NCI-H2029 (cell line): Measurements from ENCODE around the gene ANKRD39.

Experiments used
- DNase-seq: peaks from one replicate; lab custom pipeline; 2025; lab: John Stamatoyannopoulos, UW

The ANKRD39 gene

GRCh38 chr2:96887493-96888012 lies 29.7 kb upstream of the ANKRD39 start:
- DNase-seq, result no peak

- DNase-seq, result no peak
Observed at GRCh38 chr2:96885432-96886347, 27.9 kb upstream of the ANKRD39 start.

- DNase-seq, result no peak
Observed at GRCh38 chr2:96884299-96885094, 26.7 kb upstream of the ANKRD39 start.

DNA sequence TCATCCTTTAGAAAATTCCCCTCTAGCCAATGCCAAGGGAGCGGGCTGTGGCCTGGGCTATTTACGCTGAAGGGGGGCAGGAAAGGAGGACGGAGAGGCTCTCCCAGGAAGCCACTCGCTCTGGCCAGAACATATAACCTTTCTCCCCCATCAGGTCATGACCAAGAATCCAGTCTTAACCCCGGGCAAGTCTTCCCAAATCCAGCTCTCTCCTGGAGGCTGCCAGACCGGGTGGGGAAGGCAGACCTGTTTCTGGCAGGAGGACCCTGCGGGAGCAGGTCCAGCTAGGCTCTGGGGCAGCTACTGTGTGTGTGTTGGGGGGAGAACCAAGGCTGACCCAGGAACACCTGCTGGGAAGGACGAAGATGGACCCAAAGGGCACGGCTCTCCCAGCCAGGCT lies 25.5 kb upstream of the ANKRD39 start:
- no peak for DNase-seq

GRCh38 chr2:96882906-96883305 lies 25.1 kb upstream of the ANKRD39 start:
- no peak for DNase-seq

GRCh38 chr2:96882230-96882629 lies 24.4 kb upstream of the ANKRD39 start:
- no peak for DNase-seq

DNA sequence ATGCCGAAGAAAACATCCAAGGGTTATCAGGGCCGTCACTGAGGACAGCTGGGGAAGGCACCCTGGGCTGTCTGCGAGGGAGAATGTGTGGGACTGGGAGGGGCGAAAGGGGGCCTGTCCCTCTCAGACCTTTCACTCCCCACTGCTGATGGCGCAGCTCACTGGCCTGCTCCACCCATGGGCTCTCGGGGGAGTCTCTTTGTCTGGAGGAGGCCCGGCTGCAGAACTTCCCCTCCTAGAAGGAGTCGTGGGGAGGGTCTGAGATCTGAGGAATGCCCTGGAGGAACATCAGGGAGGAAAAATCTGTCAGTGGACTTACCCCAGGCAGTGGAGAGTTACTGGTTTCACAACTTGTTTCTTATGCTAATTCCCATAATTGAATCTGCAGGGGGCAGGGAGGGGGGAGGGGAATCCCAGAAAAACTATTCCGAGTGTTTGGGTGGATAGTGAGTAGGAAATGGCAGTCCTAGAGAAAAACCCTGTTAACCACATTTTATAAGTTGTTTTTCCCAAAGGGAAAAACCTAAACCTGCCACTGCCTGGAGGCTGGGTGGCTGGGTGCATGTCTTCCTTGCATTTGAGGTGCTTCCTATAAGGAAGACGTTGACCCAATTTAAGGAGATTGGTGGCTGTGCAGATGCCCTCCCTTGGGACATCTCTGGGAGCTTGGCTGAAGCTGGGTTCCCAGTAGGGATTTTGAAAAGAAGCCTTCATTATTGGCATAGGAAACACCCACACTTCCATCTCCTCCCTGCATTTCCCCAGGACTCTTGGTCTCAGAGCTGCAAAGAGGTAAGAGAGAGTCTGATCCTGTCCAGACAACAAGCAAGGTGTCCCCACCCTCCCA lies 23.8 kb upstream of the ANKRD39 start:
- no peak for DNase-seq

DNA sequence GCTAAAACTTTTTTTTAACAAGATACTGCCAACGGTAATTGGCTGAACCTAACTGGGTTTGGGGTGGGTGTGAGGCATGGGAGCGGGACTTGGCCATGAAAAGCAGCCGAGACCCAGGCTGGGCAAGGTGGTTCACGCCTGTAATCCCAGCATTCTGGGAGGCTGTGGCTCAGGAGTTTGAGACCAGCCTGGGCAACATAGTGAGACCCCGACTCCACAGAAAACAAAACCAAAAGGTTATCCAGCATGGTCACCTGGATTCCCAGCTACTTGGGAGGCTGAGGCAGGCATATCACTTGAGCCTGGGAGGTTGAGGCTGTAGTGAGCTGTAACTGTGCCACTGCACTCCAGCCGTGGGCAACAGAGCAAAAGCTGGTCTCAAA lies 23.1 kb upstream of the ANKRD39 start:
- no peak for DNase-seq

- no peak for DNase-seq
Observed at GRCh38 chr2:96879545-96880040, 21.8 kb upstream of the ANKRD39 start.

DNA sequence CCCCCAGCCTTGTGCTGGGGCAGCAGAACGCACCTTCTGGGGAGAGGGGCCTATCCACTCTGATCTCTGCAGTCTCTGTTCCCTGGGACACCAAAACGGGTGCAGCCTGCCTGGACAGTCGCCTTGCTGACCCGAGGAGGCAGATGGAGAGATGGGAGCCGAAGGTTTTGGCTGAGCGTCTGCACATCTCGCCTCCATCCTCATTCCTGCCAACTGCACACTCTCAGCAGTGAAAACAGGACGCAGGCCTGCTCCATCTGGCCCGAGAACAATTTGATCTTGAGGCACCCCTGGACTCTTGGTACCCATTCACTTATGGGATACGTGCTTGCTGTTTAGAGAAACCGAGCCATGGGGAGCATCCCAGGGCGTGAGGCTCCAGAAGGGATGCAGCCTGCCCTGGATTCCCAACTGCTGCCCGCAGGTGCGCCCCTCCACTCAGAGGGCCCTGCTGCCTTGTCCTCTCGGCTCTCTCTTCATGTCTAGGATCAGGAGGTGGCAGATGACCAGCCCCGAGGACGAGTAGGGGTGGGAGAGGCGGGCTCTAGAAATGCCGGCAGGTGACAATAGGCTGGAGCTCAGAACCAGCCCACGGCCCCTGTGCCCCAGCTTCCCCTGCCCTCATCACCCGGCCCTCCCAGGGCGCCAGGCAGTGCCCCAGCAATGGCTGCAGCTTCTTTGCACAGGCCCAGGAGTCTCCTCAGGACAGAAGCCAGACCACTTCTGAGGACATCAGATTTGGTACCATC lies 21.2 kb upstream of the ANKRD39 start:
- no peak for DNase-seq

DNA sequence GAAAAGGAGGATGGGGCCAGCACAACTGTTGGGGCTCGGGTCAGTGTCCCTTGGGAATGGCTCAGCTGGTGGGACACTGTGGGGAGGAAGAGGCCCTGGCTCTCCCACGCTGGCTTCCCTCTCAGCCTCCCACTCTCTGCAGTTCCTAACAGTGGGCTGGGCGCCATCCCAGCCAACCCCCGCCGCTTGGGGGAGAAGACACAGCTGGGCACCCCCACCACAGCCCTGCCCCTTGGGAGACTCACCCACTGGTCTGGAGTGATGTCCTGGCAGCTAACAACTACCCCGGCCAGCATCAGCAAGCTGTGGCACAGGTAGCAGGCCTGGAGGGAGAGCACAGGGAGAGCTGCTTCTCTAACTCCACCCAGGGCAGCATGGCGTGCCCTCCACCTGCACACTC lies 20.4 kb upstream of the ANKRD39 start:
- no peak for DNase-seq

GRCh38 chr2:96877631-96878092 lies 19.8 kb upstream of the ANKRD39 start:
- no peak for DNase-seq

DNA sequence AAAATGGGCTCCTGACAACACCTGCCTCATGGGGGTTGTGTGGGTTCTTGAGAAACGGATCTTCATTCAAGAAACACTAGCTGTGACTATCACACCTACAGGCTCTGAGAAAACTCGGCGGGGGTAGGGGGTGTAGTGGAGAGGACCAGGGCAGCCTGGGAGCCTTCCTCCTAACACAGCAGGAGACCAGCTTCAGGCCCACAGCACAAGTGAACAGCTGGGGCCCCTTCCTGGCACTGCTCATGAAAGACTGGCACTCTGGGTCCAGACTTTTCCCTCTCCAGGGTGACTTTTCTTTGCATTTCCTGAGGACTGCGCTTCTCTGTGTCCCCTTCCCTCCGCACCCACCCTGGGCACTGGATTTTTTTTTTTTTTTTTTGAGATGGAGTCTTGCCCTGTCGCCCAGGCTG lies 19.2 kb upstream of the ANKRD39 start:
- DNase-seq, result no peak

- DNase-seq, result no peak
Observed at GRCh38 chr2:96876269-96877041, 18.6 kb upstream of the ANKRD39 start.

- no peak for DNase-seq
Observed at GRCh38 chr2:96875498-96876268, 17.9 kb upstream of the ANKRD39 start.

DNA sequence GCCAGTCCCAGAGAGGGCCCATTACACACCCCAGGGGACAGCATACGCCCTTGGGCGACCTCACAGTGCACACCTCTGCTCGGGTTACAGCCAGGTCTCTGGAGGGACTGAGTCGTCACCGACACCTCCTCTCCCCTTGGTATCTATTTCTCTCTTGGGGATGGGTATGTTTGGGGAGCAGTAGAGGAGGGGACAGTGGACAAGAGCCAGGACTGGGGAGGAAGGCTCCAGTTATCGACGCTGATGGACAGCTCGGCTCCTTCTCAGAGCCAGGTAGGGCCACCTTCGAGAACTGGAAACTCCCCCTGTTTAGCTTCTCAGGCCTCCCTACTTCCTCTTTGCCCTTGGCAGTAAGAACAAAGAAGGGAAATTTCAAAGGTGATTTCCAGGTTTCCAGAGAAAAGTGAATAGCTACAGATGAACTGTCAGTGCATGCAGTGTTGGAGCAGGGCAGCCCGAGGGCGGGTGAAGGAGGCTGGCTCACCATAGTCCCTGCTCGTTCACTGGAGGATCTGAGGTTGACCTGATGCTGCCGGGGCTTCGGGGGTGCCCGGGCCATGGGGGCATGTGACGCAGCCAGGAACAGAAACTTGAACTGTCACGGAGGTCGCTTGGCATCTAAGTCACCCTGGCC lies 16.5 kb upstream of the ANKRD39 start:
- no peak for DNase-seq

DNA sequence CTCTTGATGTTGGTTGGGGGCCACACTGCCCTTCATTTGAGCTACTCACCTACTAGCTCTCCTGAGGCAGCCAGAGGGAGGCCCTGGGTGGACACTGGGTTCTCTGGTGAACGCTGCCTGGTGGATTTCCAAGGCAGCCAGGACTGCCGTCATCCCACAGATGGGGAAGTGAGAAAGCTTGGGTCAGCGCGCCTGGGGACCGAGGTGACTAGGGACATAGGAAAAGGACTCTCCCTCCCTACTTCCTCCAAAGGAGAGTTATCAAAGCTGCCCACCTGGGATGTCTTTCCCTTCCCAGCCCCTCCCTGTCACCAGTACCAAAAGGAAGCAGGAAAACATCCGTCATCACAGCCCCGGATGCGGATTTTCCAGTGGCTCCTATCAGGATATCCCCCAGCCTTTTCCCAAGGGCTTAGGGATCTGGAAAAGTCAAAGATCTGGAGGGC lies 15.9 kb upstream of the ANKRD39 start:
- DNase-seq, result no peak

GRCh38 chr2:96872591-96873349 lies 15.0 kb upstream of the ANKRD39 start:
- DNase-seq, result no peak
